Endothelial cell of umbilical vein (primary cell): Measurements from ENCODE around the gene CILP. TPM values are rescaled to one million over a fixed set of nuclear protein-coding genes. Genes with fewer than 3 reads are reported as not detected.
"Not testable (repeated sequence)": the region's sequence is repeated elsewhere in the genome, so short reads cannot be mapped to it uniquely, and the experiment has no call there.

Experiments
- BruUV-seq: library from RNA; stranded (reverse); fragments of 400-500 nt; replicated peaks from 2 replicates; lab custom pipeline; 2021; lab: Mats Ljungman, UMichigan
- CTCF ChIA-PET: fragments of 300-600, 350-600 bp; sonication (Branson Sonifier 250); formaldehyde crosslinking; loops from one replicate; lab custom pipeline; 2021; ENCODE audit warnings: antibody characterized with exemption, inconsistent platforms; lab: Charles Lee
- POLR2A ChIA-PET: fragments of 300-600, 350-600 bp; sonication (Branson Sonifier 250); formaldehyde crosslinking; loops from one replicate; lab custom pipeline; 2021; ENCODE audit warnings: antibody characterized with exemption, inconsistent platforms; lab: Charles Lee
- DNase-seq: peaks from one replicate; pipeline ENCODE4 v3.0.0-alpha.2; 2011; ENCODE audit warnings: low read depth, low spot score
- FAIRE-seq: peaks from 2 replicates; lab custom pipeline; 2011; peaks lifted over from hg19 to GRCh38; lab: Jason Lieb, UNC
- H2AFZ ChIP-seq: 2 replicates; pipeline ENCODE4 v1.6.0; 2012; ENCODE audit warnings: low read depth, low read length, control low read depth, inconsistent platforms
- H3K27ac ChIP-seq: 2 replicates; pipeline ENCODE4 v1.5.1; 2011; ENCODE audit warnings: low read depth, mild to moderate bottlenecking, control low read depth, low read length, moderate library complexity; ENCODE audit not compliant: insufficient read depth
- H3K27me3 ChIP-seq, 2 experiments: 2 replicates each; pipeline versions ENCODE4 v1.6.0 to v1.6.1; 2011; ENCODE audit warnings: low read length in 2 of 2, mixed read lengths in 1 of 2; ENCODE audit not compliant: control insufficient read depth in 2 of 2, insufficient read depth in 2 of 2
- H3K36me3 ChIP-seq, 2 experiments: 2 replicates in 1 of 2; 3 replicates in 1 of 2; pipeline ENCODE4 v1.5.1; 2011; ENCODE audit warnings: low read length in 2 of 2, mild to moderate bottlenecking in 1 of 2, moderate library complexity in 1 of 2; ENCODE audit not compliant: control insufficient read depth in 2 of 2, insufficient read depth in 2 of 2; ENCODE audit errors: extremely low read depth in 1 of 2
- H3K4me1 ChIP-seq: 3 replicates; pipeline ENCODE4 v1.5.1; 2011; ENCODE audit warnings: mild to moderate bottlenecking, low read length; ENCODE audit not compliant: control insufficient read depth, insufficient read depth; ENCODE audit errors: extremely low read depth
- H3K4me2 ChIP-seq: 2 replicates; pipeline ENCODE4 v1.6.1; 2011; ENCODE audit warnings: low read length, control low read depth, mixed read lengths; ENCODE audit not compliant: insufficient read depth
- H3K4me3 ChIP-seq, 3 experiments: fragments of 200-600 bp in 1 of 3; sonication (generic), shearing (Covaris generic) in 1 of 3; replicated peaks in 1 of 3; 2 replicates each; pipeline ENCODE4 v1.5.1; 2011 to 2016; ENCODE audit warnings: control low read depth in 3 of 3, low read length in 3 of 3, mild to moderate bottlenecking in 2 of 3, inconsistent platforms in 1 of 3, low read depth in 1 of 3, moderate library complexity in 1 of 3; ENCODE audit not compliant: insufficient read depth in 1 of 3
- H3K79me2 ChIP-seq: 2 replicates; pipeline ENCODE4 v1.6.0; 2012; ENCODE audit warnings: low read length, inconsistent platforms; ENCODE audit not compliant: control insufficient read depth, insufficient read depth
- H3K9ac ChIP-seq: replicated peaks from 2 replicates; pipeline ENCODE3; 2011; ENCODE audit warnings: low read length, control low read depth; ENCODE audit not compliant: insufficient read depth; ENCODE audit errors: extremely low read depth
- H3K9me1 ChIP-seq: replicated peaks from 3 replicates; pipeline ENCODE4 v1.6.0; 2011; ENCODE audit warnings: mild to moderate bottlenecking, low read length; ENCODE audit not compliant: control insufficient read depth, insufficient read depth; ENCODE audit errors: extremely low read depth
- H3K9me3 ChIP-seq: replicated peaks from 2 replicates; pipeline ENCODE4 v1.5.1; 2012; ENCODE audit warnings: low read length, inconsistent platforms; ENCODE audit not compliant: control insufficient read depth, insufficient read depth
- H4K20me1 ChIP-seq: replicated peaks from 2 replicates; pipeline ENCODE3; 2011; ENCODE audit warnings: mild to moderate bottlenecking, low read length; ENCODE audit not compliant: control insufficient read depth, insufficient read depth; ENCODE audit errors: extremely low read depth
- EZH2 ChIP-seq: IDR thresholded peaks from 2 replicates; pipeline ENCODE4 v1.6.1; 2012; ENCODE audit warnings: borderline replicate concordance, low read depth, mild to moderate bottlenecking, moderate library complexity, low read length, inconsistent platforms; ENCODE audit not compliant: severe bottlenecking
- FOS ChIP-seq: IDR thresholded peaks from 2 replicates; pipeline ENCODE4 v1.6.1; 2011; ENCODE audit warnings: mild to moderate bottlenecking, low read length, moderate library complexity, borderline replicate concordance; ENCODE audit not compliant: insufficient read depth
- GATA2 ChIP-seq: IDR thresholded peaks from 2 replicates; pipeline ENCODE4 v1.7.0; 2011; ENCODE audit warnings: low read depth, mild to moderate bottlenecking, moderate library complexity, mixed read lengths, low read length; ENCODE audit not compliant: insufficient read length, insufficient read depth
- JUN ChIP-seq: IDR thresholded peaks from 2 replicates; pipeline ENCODE4 v1.6.1; 2011; ENCODE audit warnings: borderline replicate concordance, low read depth; ENCODE audit not compliant: insufficient read length, insufficient read depth
- MYC ChIP-seq: IDR thresholded peaks from one replicate; pipeline ENCODE4 v1.6.1; 2011; ENCODE audit warnings: mild to moderate bottlenecking, low read depth, low read length
- POLR2A ChIP-seq: IDR thresholded peaks from 2 replicates; pipeline ENCODE4 v1.6.1; 2012; ENCODE audit warnings: low read depth, mild to moderate bottlenecking, control low read depth, low read length
- POLR2AphosphoS5 ChIP-seq: IDR thresholded peaks from 2 replicates; pipeline ENCODE4 v1.6.1; 2012; ENCODE audit warnings: low read depth, mild to moderate bottlenecking, control low read depth, low read length, moderate library complexity; ENCODE audit not compliant: insufficient read depth
- dilution Hi-C: fragments of 300-500 bp; cut with MboI; formaldehyde crosslinking; loops from one replicate; pipeline ENCODE4 v1.15.0; 2019; ENCODE audit warnings: low sequenced_read_pairs; ENCODE audit not compliant: extremely low pct_ligation_motif_present
- intact Hi-C: fragments of 100-400 bp; cut with micrococcal nuclease; formaldehyde crosslinking; loops from one replicate; pipeline ENCODE4 v1.10.0; 2022
- polyA plus RNA-seq, 4 experiments: library from polyadenylated mRNA; depleted of rRNA in 3 of 4; stranded (reverse) in 3 of 4; unstranded in 1 of 4; fragments of >200 nt; gene quantifications; 2 replicates each; pipeline versions ENCODE4 v1.2.1 to v1.2.3, GENCODE V29; 2011 to 2012; ENCODE audit warnings: missing spikeins in 1 of 4
- total RNA-seq: library from RNA; stranded (reverse); gene quantifications from 2 replicates; pipeline ENCODE4 v1.2.3, GENCODE V29; 2021
- TF ChIP-seq, protein P1 (sequence below), 2 donors: IDR thresholded peaks; 1 replicate in 1 of 2; 2 replicates in 1 of 2; pipeline ENCODE4 v1.5.1; 2011; ENCODE audit warnings: low read length in 2 of 2, mild to moderate bottlenecking in 2 of 2, moderate library complexity in 2 of 2, control low read depth in 1 of 2, inconsistent platforms in 1 of 2, low read depth in 1 of 2; ENCODE audit not compliant: insufficient read depth in 1 of 2; ENCODE audit errors: extremely low read depth in 1 of 2
- TF ChIP-seq, protein P2 (sequence below): IDR thresholded peaks from 2 replicates; pipeline ENCODE4 v1.6.1; 2011; ENCODE audit not compliant: insufficient read depth, insufficient read length

Gene CILP
- total and polyA plus RNA-seq, 2 donors (not counting 3 experiments of a cell fraction or from before 2014, with no cell fraction given): 0.01 TPM; not detected in 1

DNA sequence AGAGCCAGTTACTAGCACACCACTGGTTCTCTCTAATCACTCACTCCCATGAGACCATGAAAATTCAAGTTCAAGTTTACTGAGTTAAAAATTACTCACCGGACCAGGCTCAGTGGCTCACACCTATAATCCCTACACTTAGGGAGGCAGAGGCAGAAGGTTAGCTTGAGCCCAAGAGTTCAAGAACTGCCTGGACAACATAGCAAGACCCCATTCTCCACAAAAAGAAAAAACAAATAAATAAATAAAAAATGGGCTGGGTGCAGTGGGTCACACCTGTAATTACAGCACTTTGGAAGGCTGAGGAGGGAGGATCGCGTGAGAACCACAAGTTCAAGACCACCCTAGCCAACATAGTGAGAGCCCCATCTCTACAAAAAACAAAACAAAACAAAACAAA is 21.2 kb upstream of the CILP start:
- Histone ChIP-seq H3K9me3 (no peaks in the 10 kb centered on the region), H3K4me1 (no peaks in the 10 kb centered on the region), H3K27ac (no peak overlapping the region), H4K20me1 (no peaks in the 10 kb centered on the region), H3K27me3 (no peaks in the 10 kb centered on the region), H3K4me3 (no peak overlapping the region), H2AFZ (no peak overlapping the region), H3K79me2 (no peaks in the 10 kb centered on the region), H3K9ac (no peak overlapping the region), H3K9me1 (no peaks in the 10 kb centered on the region), H3K4me2 (no peak overlapping the region), H3K36me3 (no peaks in the 10 kb centered on the region)
- dilution Hi-C loops: no loop called here
- DNase-seq: no peak
- no TSS peak for BruUV-seq
- intact Hi-C loops: no loop called here
- no peak for TF ChIP-seq FOS
- CTCF ChIA-PET: no interaction called here
- FAIRE-seq: no peak
- POLR2A ChIA-PET: no interaction called here

DNA sequence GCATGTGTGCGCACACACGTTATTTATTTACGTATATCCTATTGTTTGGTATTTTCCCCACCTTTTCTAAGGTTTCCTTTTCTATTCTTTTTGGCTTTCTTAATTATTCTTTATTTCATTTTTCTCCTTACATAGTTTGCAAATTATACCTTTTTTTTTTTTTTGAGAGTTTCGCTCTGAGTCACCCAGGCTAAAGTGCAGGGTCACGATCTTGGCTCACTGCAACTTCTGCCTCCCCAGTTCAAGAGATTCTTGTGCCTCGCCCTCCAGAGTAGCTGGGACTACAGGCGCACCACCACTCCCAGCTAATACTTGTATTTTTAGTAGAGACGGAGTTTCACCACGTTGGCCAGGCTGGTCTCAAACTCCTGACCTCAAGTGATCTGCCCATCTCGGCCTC is 20.0 kb upstream of the CILP start:
- Histone ChIP-seq H2AFZ (no peak overlapping the region), H3K9ac (no peak overlapping the region), H3K27ac (no peak overlapping the region), H3K4me3 (no peak overlapping the region), H3K36me3 (no peaks in the 10 kb centered on the region), H4K20me1 (no peaks in the 10 kb centered on the region), H3K9me3 (no peaks in the 10 kb centered on the region), H3K4me1 (no peaks in the 10 kb centered on the region), H3K79me2 (no peaks in the 10 kb centered on the region), H3K4me2 (no peak overlapping the region), H3K9me1 (no peaks in the 10 kb centered on the region), H3K27me3 (no peaks in the 10 kb centered on the region)
- dilution Hi-C loops (no loop called here), intact Hi-C loops (no loop called here)
- DNase-seq: no peak
- TF ChIP-seq GATA2 (no peak), EZH2 (no peak), MYC (no peak), JUN (no peak), POLR2AphosphoS5 (no peak), POLR2A (no peak), FOS (no peak)
- TF ChIP-seq, protein P1, sequence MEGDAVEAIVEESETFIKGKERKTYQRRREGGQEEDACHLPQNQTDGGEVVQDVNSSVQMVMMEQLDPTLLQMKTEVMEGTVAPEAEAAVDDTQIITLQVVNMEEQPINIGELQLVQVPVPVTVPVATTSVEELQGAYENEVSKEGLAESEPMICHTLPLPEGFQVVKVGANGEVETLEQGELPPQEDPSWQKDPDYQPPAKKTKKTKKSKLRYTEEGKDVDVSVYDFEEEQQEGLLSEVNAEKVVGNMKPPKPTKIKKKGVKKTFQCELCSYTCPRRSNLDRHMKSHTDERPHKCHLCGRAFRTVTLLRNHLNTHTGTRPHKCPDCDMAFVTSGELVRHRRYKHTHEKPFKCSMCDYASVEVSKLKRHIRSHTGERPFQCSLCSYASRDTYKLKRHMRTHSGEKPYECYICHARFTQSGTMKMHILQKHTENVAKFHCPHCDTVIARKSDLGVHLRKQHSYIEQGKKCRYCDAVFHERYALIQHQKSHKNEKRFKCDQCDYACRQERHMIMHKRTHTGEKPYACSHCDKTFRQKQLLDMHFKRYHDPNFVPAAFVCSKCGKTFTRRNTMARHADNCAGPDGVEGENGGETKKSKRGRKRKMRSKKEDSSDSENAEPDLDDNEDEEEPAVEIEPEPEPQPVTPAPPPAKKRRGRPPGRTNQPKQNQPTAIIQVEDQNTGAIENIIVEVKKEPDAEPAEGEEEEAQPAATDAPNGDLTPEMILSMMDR (IDR thresholded peaks at IDR 0.05; ENCODE audit: extremely low read depth in 1 of 2, insufficient read depth in 1 of 2, low read depth in 1 of 2, low read length in 2 of 2): no peak
- TF ChIP-seq, protein P2, sequence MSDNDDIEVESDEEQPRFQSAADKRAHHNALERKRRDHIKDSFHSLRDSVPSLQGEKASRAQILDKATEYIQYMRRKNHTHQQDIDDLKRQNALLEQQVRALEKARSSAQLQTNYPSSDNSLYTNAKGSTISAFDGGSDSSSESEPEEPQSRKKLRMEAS: no peak
- BruUV-seq: no TSS peak
- no peak for FAIRE-seq
- ChIA-PET CTCF (no interaction called here), POLR2A (no interaction called here)

DNA sequence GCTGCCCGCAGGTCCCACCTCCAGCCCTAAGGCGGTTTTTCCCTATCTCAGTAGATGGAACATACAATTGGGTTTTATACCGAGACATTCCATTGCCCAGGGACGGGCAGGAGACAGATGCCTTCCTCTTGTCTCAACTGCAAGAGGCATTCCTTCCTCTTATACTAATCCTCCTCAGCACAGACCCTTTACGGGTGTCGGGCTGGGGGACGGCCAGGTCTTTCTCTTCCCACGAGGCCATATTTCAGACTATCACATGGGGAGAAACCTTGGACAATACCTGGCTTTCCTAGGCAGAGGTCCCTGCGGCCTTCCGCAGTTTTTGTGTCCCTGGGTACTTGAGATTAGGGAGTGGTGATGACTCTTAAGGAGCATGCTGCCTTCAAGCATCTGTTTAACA is 15.6 kb upstream of the CILP start:
- DNase-seq, CTCF ChIA-PET, FAIRE-seq, POLR2A ChIA-PET, H3K27ac ChIP-seq, H2AFZ ChIP-seq, H3K4me3 ChIP-seq, H3K4me2 ChIP-seq, H3K36me3 ChIP-seq, H3K27me3 ChIP-seq, BruUV-seq, intact Hi-C loops, H3K79me2 ChIP-seq, H3K9ac ChIP-seq, H3K9me1 ChIP-seq, H3K9me3 ChIP-seq, H4K20me1 ChIP-seq, dilution Hi-C loops, H3K4me1 ChIP-seq: not testable (repeated sequence)
